SK-N-SH treated with all-trans-retinoic acid at 6 μM for 48 hours (cell line): ENCODE data around the gene STEAP2.

Experiments used
- ZNF70 ChIP-seq: fragments of 450-650 bp; formaldehyde crosslinking; IDR thresholded peaks from 2 replicates; pipeline ENCODE4 v1.5.0; 2020; ENCODE audit warnings: mild to moderate bottlenecking, moderate library complexity
- TF ChIP-seq, protein P1 (sequence below): fragments of 250-450 bp; sonication (Bioruptor Pico); IDR thresholded peaks from 2 replicates; pipeline ENCODE4 v1.5.1; 2020; ENCODE audit warnings: low read depth, mild to moderate bottlenecking, moderate library complexity

DNA sequence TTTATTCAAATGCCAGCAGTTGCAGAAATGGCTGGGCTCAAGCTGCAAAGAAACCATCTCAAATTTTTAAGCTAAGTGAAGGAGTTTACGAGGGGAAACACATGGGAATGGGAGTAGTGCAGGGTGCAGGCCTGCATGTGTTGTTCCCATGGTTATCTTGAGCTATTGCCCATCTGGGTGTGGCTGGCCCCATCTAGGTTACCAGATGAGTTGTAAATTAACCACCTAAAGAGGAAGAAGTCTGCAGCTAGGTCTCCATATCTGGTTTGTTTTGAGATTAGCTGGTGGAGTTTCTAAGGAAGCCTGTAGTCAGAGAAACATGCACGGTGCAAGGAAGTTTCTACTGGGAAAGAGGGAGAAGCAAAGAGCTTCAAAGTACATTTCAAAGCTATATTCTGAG lies 23.3 kb upstream of the STEAP2 start:
- TF ChIP-seq, protein P1, sequence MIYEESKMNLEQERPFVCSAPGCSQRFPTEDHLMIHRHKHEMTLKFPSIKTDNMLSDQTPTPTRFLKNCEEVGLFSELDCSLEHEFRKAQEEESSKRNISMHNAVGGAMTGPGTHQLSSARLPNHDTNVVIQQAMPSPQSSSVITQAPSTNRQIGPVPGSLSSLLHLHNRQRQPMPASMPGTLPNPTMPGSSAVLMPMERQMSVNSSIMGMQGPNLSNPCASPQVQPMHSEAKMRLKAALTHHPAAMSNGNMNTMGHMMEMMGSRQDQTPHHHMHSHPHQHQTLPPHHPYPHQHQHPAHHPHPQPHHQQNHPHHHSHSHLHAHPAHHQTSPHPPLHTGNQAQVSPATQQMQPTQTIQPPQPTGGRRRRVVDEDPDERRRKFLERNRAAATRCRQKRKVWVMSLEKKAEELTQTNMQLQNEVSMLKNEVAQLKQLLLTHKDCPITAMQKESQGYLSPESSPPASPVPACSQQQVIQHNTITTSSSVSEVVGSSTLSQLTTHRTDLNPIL (CRISPR knock-in tag): no peak
- no peak for TF ChIP-seq ZNF70 (CRISPR knock-in tag)
